MM.1S (cell line): ENCODE results near the gene MEGF11.

Source experiments
- CTCF ChIP-seq: fragments of 300-600 bp; sonication (generic); IDR thresholded peaks from 2 replicates; pipeline ENCODE4 v1.5.1; 2016; ENCODE audit warnings: antibody characterized with exemption, low read length, mixed read lengths
- EZH2 ChIP-seq: fragments of 300-600 bp; sonication (generic); optimal IDR thresholded peaks from 2 replicates; pipeline ENCODE3; 2017; ENCODE audit warnings: low read depth, mild to moderate bottlenecking, antibody characterized with exemption, low read length, mixed read lengths
- EZH2phosphoT487 ChIP-seq: fragments of 300-600 bp; sonication (generic); IDR thresholded peaks from 2 replicates; pipeline ENCODE4 v1.6.1; 2018; ENCODE audit warnings: antibody characterized with exemption, low read length

- TF ChIP-seq CTCF (no peak), EZH2 (no peak), EZH2phosphoT487 (no peak)
These were observed 309.1 kb downstream of the MEGF11 start for GRCh38 chr15:65944404-65944803.
